Measurements from ENCODE around the gene SMIM27.

DNA sequence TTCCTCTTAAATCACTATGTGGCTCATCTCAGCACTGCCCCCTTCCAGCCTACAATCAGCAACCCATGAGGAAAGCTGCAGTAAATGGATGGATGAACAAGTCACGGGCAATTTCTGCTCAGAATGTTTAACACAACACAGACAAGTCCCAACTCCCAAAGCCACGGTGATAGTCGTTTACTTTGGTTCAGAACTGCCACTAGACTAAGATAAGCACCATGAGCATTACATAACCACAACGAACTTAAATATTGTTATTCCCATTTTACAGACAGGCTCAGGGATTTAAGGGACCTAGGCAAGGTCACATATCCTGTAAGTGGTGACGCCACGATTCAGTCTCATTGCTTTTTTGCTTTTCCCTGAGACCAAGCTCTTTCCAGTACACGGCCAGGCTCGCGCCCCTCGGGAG is 2.0 kb upstream of the SMIM27 start:
- TF ChIP-seq, protein P1, sequence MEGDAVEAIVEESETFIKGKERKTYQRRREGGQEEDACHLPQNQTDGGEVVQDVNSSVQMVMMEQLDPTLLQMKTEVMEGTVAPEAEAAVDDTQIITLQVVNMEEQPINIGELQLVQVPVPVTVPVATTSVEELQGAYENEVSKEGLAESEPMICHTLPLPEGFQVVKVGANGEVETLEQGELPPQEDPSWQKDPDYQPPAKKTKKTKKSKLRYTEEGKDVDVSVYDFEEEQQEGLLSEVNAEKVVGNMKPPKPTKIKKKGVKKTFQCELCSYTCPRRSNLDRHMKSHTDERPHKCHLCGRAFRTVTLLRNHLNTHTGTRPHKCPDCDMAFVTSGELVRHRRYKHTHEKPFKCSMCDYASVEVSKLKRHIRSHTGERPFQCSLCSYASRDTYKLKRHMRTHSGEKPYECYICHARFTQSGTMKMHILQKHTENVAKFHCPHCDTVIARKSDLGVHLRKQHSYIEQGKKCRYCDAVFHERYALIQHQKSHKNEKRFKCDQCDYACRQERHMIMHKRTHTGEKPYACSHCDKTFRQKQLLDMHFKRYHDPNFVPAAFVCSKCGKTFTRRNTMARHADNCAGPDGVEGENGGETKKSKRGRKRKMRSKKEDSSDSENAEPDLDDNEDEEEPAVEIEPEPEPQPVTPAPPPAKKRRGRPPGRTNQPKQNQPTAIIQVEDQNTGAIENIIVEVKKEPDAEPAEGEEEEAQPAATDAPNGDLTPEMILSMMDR (IDR thresholded peaks at IDR 0.05; ENCODE audit: low read depth, low read length), result no peak
- no peak for TF ChIP-seq EZH2phosphoT487 (IDR thresholded peaks at IDR 0.05; ENCODE audit: low read depth)
